HG03575 (cell line): ENCODE data around the gene BID.

ENCODE experiments used
- ATAC-seq: cut with Tn5 transposase; IDR thresholded peaks from one replicate; pipeline ENCODE4 v1.9.1; 2021; ENCODE audit not compliant: unreplicated experiment, insufficient number of reproducible peaks, low FRiP score; ENCODE audit errors: extremely low read depth

Gene BID

GRCh38 chr22:17774206-17774925 lies at the start of gene BID:
BID (minus strand) TSS chr22:17774469; CDS start chr22:17750116, 24,353 bp downstream.
- no peak for ATAC-seq

- no peak for ATAC-seq
These were observed 49.7 kb upstream of the BID start for GRCh38 chr22:17823964-17824363.

DNA sequence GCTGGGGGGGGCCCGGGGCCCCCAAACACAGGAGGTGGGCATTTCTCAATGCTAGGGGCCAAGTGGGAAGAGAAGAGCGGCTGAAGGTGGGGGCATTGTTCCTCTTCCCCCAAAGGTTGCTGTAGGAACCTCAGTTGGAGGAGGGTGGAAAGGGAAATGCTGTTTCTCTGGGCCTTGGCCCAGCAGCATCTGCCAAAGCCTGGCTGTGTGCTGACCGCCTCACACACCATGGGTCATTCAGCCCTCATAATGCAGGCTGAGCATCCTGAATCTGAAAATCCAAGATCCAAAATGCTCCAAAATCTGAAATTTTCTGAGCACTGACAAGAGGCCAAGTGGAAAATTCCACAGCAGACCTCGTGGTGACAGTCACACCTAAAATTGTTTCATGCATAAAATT lies 49.0 kb upstream of the BID start:
- ATAC-seq = no peak

DNA sequence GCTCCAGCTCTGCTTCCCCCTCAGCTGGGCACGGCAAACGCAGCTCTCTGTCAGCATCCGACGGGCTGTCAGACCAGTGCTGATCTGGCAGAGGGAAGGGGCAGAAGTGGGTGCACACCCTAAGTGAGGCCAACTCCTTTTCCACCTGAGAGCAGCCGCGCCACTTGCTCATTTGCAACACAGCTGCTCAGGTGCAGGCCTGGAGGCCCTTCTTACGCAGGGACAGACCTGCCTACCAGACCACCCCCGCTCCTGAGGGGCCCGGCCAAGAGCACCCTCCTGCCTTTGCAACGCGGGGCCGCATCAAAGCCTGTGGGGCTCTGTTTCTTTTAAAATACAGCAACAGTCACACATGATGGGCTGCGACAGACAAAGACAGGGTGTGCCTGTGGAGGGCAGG lies 47.8 kb upstream of the BID start:
- ATAC-seq = no peak

GRCh38 chr22:17820879-17821439 lies 46.7 kb upstream of the BID start:
- no peak for ATAC-seq

- no peak for ATAC-seq
These were observed 44.4 kb upstream of the BID start for GRCh38 chr22:17818649-17819048.

DNA sequence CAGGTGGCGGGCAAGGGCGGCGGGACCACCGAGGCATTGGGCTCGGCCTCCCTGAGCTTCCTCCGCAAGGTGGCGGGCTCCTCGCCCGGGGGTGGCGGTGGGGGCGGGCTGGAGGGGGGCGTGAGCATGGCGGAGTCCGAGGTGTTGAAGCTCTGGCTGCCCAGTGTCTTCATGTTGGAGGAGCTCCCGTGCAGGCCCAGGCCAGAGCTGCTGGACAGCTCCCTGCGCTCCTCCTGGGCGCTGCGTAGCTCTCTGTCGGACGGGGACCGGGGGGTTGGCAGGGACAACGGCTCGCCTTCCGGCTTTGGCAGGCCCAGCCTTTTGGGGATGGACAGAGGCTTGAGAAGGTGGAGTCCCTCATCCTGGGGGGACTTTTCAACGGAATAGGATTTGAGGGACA lies 43.9 kb upstream of the BID start:
- ATAC-seq = no peak

DNA sequence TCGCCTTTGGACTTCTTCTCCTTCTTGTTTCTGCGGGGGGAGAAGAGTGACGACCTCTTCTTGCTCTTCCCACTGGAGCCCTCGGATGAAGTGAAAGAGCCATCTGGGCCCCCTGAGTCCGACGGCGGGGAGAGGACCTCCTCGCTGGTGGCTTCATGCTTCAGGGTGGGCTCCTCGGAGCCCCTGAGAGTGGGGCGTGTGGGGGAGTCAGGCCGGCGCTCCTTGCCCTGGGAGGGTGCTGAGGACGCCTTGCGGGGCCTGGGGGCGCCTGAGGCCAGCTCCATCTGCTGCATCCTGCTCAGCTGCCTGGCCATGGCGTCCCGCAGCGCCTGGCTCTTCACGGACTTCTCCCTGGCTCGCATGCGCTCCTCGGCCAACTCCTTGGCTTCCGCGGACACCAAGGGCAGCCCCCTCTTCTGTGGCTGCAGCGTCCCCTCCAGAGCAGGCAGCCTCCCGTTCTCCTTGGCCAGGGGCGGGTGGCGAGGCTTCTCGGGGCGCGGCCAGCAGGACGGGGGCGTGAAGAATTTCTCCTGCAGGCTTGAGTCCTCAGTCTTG lies 43.3 kb upstream of the BID start:
- ATAC-seq = no peak

DNA sequence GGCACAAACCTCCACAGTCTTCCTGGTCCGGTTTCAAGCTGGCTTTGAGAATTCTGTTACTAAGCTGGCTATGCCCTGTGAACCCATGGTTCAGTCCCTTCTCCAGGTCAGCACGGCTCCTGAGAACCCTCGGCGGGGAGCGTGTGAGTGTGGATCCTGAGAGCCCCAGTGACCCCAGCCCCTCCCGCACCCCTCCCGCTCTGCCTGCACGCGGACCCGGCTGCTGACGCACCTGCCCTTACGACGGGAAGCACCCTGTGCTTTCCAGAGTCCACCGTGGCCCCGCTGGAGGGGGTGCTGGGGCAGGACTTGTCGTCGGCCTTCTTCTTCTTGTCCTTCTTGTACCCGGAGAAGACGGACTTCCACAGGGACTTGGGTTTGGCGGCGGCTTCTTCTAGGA lies 42.8 kb upstream of the BID start:
- ATAC-seq = no peak

DNA sequence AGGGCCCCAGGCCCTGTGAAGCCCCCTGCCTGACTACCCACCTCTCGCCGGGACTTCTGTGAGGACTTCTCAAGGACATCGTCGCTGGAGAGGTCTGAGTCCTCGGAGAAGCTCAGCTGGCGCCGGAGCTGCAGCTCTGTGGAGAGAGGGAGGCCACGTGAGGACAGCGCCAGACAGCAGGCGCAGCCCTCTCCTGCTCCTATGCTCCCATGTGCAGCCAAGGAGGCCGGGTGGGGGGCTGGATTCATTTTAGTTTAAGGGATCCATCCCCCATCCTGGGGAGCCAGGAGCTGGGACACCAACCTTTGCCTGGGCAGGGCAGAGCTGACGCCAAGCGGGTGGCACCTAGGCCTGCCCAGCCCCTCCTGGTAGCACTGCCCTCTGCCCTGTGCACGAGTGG lies 42.4 kb upstream of the BID start:
- no peak for ATAC-seq

DNA sequence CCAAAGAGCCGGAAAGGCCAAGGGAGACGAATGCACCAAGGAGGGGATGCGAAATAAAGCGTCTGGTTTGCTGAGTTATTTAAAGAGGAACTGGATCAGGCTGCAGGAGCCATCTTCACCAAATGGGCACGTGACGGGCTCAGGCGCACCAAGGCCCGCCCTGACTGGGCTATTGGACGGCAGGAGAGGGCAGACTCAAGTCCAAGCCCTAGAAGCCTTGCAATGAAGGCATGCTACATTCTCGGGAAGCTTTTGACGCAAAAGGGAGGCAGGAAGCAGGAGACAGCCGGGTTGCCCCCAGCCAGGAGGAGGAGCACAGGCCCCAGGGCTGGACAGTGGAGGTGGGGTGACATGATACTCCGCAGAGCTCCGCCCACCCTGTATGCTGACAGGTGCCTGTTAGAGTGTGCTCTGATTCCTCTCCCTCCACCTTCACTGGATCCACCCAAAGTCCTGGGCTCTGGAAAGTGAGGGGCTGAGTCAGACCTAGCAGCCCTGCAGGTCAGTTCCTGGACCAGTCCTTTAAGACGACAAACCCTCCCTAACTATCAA lies 41.5 kb upstream of the BID start:
- no peak for ATAC-seq

- no peak for ATAC-seq
These were observed 40.6 kb upstream of the BID start for GRCh38 chr22:17814830-17815229.

DNA sequence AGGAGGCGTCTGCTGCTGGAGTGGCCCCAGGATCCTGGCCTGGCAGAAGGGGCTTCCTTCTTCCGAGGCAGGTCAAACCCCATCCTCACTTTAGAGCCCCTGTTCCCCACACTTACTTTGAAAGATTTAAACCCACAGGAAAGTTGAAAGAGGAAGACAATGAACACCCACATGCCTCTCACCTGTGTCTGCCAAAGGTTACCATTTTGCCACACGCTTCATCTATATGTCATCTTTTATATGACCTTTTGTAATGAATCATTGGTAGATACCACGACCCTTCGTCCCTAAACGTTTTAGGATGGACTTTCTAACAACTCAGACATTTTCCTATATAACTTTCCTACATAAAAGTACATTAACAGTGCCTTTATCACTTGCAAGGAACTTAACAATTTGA lies 39.8 kb upstream of the BID start:
- no peak for ATAC-seq

GRCh38 chr22:17811119-17811518 lies 36.9 kb upstream of the BID start:
- no peak for ATAC-seq

DNA sequence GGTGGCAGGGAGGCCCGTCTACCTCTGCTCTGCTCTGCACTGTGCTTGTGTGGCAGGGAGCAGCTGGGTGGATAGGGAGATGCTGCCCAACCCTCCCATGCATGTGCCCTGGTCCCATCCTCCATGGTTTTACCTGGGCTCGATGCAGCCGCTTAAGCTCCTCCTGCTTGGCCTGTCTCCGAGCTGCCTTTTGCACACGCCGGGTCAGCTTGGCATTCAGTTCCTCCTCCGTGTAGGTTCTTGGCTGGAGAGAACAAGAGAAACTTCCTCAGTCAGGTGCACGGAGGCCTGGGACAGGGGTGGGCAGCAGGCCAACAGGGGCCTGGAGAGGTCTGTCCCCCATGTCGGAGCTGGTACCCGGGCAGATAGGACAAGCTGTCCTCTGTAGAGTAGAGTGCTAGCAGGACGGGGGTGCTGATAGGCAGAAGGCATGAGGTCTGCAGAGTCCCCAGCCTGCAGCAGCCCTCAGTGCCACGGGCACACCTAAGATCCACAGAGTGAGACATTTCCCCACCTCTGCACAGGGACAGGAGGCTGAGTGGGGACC lies 36.4 kb upstream of the BID start:
- no peak for ATAC-seq

- no peak for ATAC-seq
These were observed 34.6 kb upstream of the BID start for GRCh38 chr22:17808693-17809403.

- ATAC-seq = no peak
These were observed 33.5 kb upstream of the BID start for GRCh38 chr22:17807578-17808410.

DNA sequence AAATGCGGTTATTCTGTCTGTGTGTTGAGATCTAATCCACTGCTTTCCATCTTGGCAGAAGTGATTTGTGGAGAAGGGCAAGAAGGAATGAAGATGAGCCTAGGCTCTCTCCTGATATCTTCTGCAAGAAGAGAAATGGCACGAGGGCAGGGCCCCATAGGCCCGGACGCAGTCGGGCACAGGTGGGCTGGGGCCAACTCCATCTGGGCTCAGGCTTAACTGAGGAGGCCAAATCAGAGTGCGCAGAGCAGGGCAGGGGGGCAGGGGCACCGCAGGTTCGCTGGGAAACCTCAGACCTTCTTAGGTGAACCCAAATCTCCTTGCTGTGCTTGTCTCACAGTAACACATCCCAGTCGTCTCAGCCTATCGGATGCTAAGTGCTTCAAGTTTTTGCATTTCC lies 32.8 kb upstream of the BID start:
- no peak for ATAC-seq

GRCh38 chr22:17806437-17806836 lies 32.2 kb upstream of the BID start:
- ATAC-seq = no peak
